PC-3 (cell line): ENCODE results near the gene NKD1. TPM values are rescaled to one million over a fixed set of nuclear protein-coding genes. Genes with fewer than 3 reads are reported as not detected.

ENCODE experiments used
- ATAC-seq: fragments of 200-7000 bp; cut with Tn5 transposase; 2 replicates; pipeline ENCODE4 v1.9.1; 2020; ENCODE audit warnings: mild to moderate bottlenecking, moderate library complexity
- BruUV-seq: library from RNA; stranded (reverse); fragments of 400-500 nt; replicated peaks from 2 replicates; lab custom pipeline; 2021; lab: Mats Ljungman, UMichigan
- CTCF ChIA-PET: fragments of 300-600 bp; sonication (Branson Sonifier 250); formaldehyde crosslinking; loops from one replicate; lab custom pipeline; 2022; ENCODE audit warnings: antibody characterized with exemption; lab: Charles Lee
- POLR2A ChIA-PET: fragments of 300-600 bp; sonication (Branson Sonifier 250); formaldehyde crosslinking; loops from one replicate; lab custom pipeline; 2022; ENCODE audit warnings: antibody characterized with exemption; ENCODE audit not compliant: unreplicated experiment; lab: Charles Lee
- DNase-seq: peaks from one replicate; pipeline ENCODE4 v3.0.0-alpha.2; 2015
- H2AFZ ChIP-seq: fragments of 300-600 bp; sonication (generic); 2 replicates; pipeline ENCODE4 v1.6.0; 2016; ENCODE audit warnings: antibody characterized with exemption, low read length
- H3F3A ChIP-seq: fragments of 300-600 bp; sonication (generic); one replicate; pipeline ENCODE4 v1.6.0; 2017; ENCODE audit warnings: antibody characterized with exemption, low read length, control low read depth, mild to moderate bottlenecking; ENCODE audit not compliant: unreplicated experiment
- H3K27ac ChIP-seq: fragments of 300-600 bp; sonication (generic); 2 replicates; pipeline ENCODE4 v1.5.1; 2016; ENCODE audit warnings: mild to moderate bottlenecking, low read length
- H3K27me3 ChIP-seq: fragments of 300-600 bp; sonication (generic); 2 replicates; pipeline ENCODE4 v1.6.1; 2016; ENCODE audit warnings: low read length, mixed read lengths
- H3K36me3 ChIP-seq: fragments of 300-600 bp; sonication (generic); 2 replicates; pipeline ENCODE4 v1.6.1; 2016; ENCODE audit warnings: low read depth, mixed run types, low read length, mixed read lengths
- H3K4me1 ChIP-seq: fragments of 300-600 bp; sonication (generic); 2 replicates; pipeline ENCODE4 v1.5.1; 2016; ENCODE audit warnings: low read length; ENCODE audit not compliant: insufficient read depth
- H3K4me2 ChIP-seq: fragments of 300-600 bp; sonication (generic); 2 replicates; pipeline ENCODE4 v1.6.0; 2016; ENCODE audit warnings: low read length
- H3K4me3 ChIP-seq: fragments of 300-600 bp; sonication (generic); 2 replicates; pipeline ENCODE4 v1.5.1; 2016; ENCODE audit warnings: mild to moderate bottlenecking, low read length, mixed read lengths
- H3K79me2 ChIP-seq: fragments of 300-600 bp; sonication (generic); 2 replicates; pipeline ENCODE4 v1.6.1; 2017; ENCODE audit warnings: low read length, mixed read lengths
- H3K9ac ChIP-seq: fragments of 300-600 bp; sonication (generic); 2 replicates; pipeline ENCODE4 v1.6.0; 2016; ENCODE audit warnings: mild to moderate bottlenecking, low read length
- H3K9me2 ChIP-seq: fragments of 300-600 bp; sonication (generic); replicated peaks from 2 replicates; pipeline ENCODE4 v1.6.1; 2016; ENCODE audit warnings: mixed run types, low read length, mixed read lengths
- H3K9me3 ChIP-seq: fragments of 300-600 bp; sonication (generic); 2 replicates; pipeline ENCODE4 v1.6.1; 2016; ENCODE audit warnings: low read length, mixed read lengths
- H4K20me1 ChIP-seq: fragments of 300-600 bp; sonication (generic); 2 replicates; pipeline ENCODE4 v1.6.1; 2016; ENCODE audit warnings: low read length, mixed read lengths
- CTCF ChIP-seq: fragments of 300-600 bp; sonication (generic); conservative IDR thresholded peaks from 2 replicates; pipeline ENCODE4 v1.5.1; 2017; ENCODE audit warnings: antibody characterized with exemption, low read depth, mild to moderate bottlenecking, low read length
- EZH2 ChIP-seq: fragments of 300-600 bp; sonication (generic); IDR thresholded peaks from one replicate; pipeline ENCODE4 v1.6.1; 2017; ENCODE audit warnings: antibody characterized with exemption, mild to moderate bottlenecking, low read length; ENCODE audit not compliant: unreplicated experiment
- EZH2phosphoT487 ChIP-seq: fragments of 300-600 bp; sonication (generic); IDR thresholded peaks from 2 replicates; pipeline ENCODE4 v1.6.1; 2018; ENCODE audit warnings: mild to moderate bottlenecking, antibody characterized with exemption, low read length, borderline replicate concordance
- intact Hi-C: fragments of 100-400 bp; cut with micrococcal nuclease; formaldehyde crosslinking; loops from 2 replicates; pipeline ENCODE4 v1.9.0; 2023
- total RNA-seq: library from RNA; depleted of rRNA; stranded (reverse); fragments of >200 nt; gene quantifications from 2 replicates; pipeline ENCODE4 v1.2.3, GENCODE V29; 2014

Gene NKD1
- total RNA-seq, 1 experiment from 2014 or later, result 0.07 TPM

DNA sequence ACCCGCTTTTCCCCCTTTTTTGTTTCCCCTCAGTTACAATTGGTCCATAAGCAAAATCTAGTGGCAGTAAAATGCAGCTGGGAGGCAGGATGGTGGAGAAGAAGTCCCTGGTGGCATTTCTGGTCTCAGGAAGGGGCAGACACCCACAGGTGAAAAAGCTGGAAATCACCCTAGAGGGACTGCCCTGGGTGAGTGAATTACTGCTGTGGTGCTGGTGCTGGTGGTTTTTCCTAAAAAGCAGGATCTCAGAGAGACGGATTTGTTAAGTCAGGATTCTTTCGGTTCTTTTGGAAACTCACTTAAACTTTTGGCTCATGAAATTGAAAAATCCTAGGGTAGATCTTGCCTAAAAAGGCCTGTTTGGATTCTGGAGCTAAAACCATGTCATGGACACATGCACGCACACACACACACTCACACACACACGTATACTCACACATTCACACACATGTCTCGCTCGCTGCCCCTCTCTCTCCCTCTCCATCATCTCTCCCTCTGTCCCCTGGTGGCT lies 65.8 kb downstream of the NKD1 start:
- no peaks in the 10 kb centered on the region for H3K36me3 ChIP-seq
- intact Hi-C loops, result no loop called here
- no peaks in the 10 kb centered on the region for H3K9me2 ChIP-seq
- H3K79me2 ChIP-seq, result no peaks in the 10 kb centered on the region
- no peaks in the 10 kb centered on the region for H3K4me1 ChIP-seq
- ChIA-PET POLR2A (no interaction called here), CTCF (no interaction called here)
- no peak overlapping the region for H2AFZ ChIP-seq
- BruUV-seq, result no TSS peak
- H3K9me3 ChIP-seq, result no peaks in the 10 kb centered on the region
- no peaks in the 10 kb centered on the region for H4K20me1 ChIP-seq
- no peak for TF ChIP-seq CTCF
- TF ChIP-seq EZH2, result no peak
- TF ChIP-seq EZH2phosphoT487, result no peak
- H3K27me3 ChIP-seq, result no peaks in the 10 kb centered on the region
- H3K9ac ChIP-seq, result no peak overlapping the region
- no peak for DNase-seq
- H3K4me3 ChIP-seq, result no peak overlapping the region
- no peak overlapping the region for H3K4me2 ChIP-seq
- no peak overlapping the region for H3K27ac ChIP-seq
- ATAC-seq, result no peak
- no peaks in the 10 kb centered on the region for H3F3A ChIP-seq

DNA sequence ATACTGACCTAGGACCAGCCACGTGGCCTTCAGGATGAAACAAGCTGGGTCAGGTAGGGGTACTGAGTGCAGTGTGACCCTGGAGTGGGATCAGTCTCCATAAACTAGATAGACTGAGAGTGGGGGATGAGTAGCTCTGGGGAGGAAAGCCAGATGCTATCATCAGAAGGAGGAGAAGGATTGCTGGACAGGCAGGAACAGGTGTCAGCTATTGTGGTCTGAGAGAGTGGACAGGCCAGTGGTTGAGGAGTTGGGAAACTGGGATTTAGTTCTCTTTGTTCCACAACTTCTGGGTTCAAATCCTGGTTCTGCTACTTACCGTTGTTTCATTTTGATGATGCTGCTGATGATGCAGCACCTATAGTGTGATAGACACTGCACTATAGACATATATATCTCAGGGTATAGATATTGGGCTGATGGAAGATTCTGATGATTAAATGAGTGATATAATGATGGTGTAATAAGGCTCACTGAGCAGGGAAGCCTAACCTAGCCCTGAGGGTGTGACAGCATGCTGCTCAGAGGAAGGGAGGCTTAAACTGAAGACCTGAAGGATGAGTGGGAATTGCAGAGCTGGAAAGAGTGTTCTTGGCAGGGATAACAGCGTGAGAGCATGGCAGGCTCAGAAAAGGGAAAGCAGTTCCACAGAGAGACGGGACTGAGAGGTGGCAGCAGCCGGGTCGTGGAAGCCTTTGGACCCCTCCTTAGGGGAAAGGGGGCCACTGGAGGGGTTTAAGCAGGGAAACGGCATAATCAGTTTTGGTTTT lies 66.9 kb downstream of the NKD1 start:
- POLR2A ChIA-PET, result no interaction called here

More for the DNA sequence above, 66.9 kb downstream of the NKD1 start:
- Histone ChIP-seq H3K36me3 (no peaks in the 10 kb centered on the region), H3K79me2 (no peaks in the 10 kb centered on the region), H3K9me2 (no peaks in the 10 kb centered on the region), H3F3A (no peaks in the 10 kb centered on the region), H2AFZ (no peak overlapping the region), H3K4me2 (no peak overlapping the region), H3K27me3 (no peaks in the 10 kb centered on the region), H3K9me3 (no peaks in the 10 kb centered on the region), H3K4me1 (no peaks in the 10 kb centered on the region), H3K4me3 (no peak overlapping the region), H4K20me1 (no peaks in the 10 kb centered on the region), H3K27ac (no peak overlapping the region), H3K9ac (no peak overlapping the region)
- CTCF ChIA-PET, result interaction anchor here (0.6 kb wide), 1 partner anchor 288 kb away, joined by 4 read pairs; no protein-coding TSS in a partner anchor
- intact Hi-C loops, result no loop called here
- ATAC-seq (no peak), DNase-seq (no peak)
- TF ChIP-seq CTCF, result no peak
- no peak for TF ChIP-seq EZH2
- no peak for TF ChIP-seq EZH2phosphoT487
- BruUV-seq, result no TSS peak
